Measurements from ENCODE around the gene EHD4. TPM values are rescaled to one million over a fixed set of nuclear protein-coding genes. Genes with fewer than 3 reads are reported as not detected.

EHD4 gene
- total RNA-seq, 1 donor from 2014 or later, result 30.2 TPM

DNA sequence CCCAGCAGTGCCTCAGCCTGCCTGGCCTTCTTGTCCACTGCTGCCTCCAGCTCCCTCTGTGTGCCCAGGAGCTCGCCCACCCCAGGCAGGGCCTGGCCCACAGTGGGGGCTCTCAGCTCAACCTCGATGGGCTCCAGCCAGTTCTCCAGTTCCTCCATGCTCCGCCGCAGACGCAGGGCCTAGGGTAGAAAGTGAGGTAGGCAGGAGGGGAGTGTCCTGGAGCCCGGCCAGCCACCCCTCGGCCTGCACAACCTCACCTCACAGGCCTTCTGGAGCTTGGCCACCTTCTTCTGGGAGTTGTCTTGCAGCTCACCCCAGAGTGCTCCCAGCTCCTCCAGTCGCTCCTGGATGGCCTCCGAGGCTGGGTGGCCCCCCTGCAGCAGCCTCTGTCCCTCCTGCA is 115.0 kb downstream of the EHD4 start:
- no peak for DNase-seq (ENCODE audit: low read depth)
- TF ChIP-seq CTCF (conservative IDR thresholded peaks at IDR 0.05; ENCODE audit: low read depth, low read length), result no peak
- H3K4me3 ChIP-seq (ENCODE audit: low read depth, low read length), result no peak overlapping the region

- no peak for TF ChIP-seq CTCF (conservative IDR thresholded peaks at IDR 0.05; ENCODE audit: low read depth, low read length)
- no peak for DNase-seq (ENCODE audit: low read depth)
- no peak overlapping the region for H3K4me3 ChIP-seq (ENCODE audit: low read depth, low read length)
These were observed 115.6 kb downstream of the EHD4 start for GRCh38 chr15:41856716-41857115.

DNA sequence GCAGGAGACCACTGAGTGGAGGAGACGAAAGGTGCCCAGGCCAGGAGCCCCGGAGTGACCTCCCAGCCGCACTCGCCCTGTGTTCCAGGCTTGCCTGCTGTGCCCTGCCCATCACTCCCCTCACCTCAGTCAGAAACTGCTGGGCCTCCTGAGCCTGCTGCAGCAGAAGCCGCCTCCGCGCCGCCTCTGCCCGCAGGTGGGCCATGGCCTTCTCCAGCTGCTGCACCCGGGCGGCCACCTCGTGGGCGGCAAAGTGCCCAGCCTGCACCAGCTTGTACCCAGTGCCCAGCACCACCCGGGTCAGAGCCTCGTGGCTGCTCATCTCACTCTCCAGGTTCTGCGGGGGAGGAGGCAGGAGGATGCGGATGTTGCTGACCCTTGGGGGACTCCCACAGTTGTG is 116.1 kb downstream of the EHD4 start:
- TF ChIP-seq CTCF (conservative IDR thresholded peaks at IDR 0.05; ENCODE audit: low read depth, low read length), result no peak
- DNase-seq (ENCODE audit: low read depth), result no peak
- no peak overlapping the region for H3K4me3 ChIP-seq (ENCODE audit: low read depth, low read length)

- H3K4me3 ChIP-seq (ENCODE audit: low read depth, low read length), result no peak overlapping the region
- TF ChIP-seq CTCF (conservative IDR thresholded peaks at IDR 0.05; ENCODE audit: low read depth, low read length), result no peak
- no peak for DNase-seq (ENCODE audit: low read depth)
These were observed 116.9 kb downstream of the EHD4 start for GRCh38 chr15:41855261-41855961.

DNA sequence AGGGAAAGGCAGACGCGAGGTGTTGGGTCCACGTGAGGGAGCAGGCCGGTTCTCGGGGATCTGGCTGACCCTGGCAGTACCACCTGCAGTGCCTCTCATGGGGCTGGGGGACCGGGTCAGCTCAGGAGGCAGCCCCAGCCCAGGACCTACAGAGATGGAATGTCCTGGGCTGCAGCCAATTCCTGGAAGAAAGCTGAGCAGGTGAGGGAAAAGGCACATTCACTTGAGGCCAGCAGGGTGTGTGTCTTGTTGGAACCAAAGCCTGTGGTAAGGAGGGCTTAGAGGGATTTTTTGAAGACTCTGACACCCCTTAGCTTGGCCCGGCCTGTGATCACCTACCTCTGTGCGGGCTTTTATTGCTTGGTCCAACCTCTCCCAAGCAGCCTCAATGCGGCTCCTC is 117.9 kb downstream of the EHD4 start:
- no peak for DNase-seq (ENCODE audit: low read depth)
- TF ChIP-seq CTCF (conservative IDR thresholded peaks at IDR 0.05; ENCODE audit: low read depth, low read length), result no peak
- H3K4me3 ChIP-seq (ENCODE audit: low read depth, low read length), result no peak overlapping the region

DNA sequence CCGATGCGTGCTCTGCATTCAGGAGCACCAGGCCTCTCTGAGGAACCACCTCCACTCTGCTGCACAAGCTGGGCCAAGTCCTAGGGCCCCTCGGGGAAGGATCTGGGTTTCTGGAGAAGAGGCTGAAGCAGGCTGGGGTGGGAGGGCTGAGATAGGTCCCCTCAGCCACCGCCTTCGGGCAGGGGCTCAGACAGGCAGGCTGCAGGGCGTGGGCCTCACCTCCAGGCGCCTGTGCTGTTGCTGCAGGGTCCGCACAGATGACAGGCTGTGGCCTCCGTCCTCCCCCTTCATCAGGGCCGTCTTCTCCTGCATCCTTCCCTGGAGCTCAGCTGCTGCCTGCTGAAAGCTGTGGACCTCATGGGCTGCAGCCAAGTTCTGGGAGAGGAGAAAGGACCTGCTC is 118.5 kb downstream of the EHD4 start:
- H3K4me3 ChIP-seq (ENCODE audit: low read depth, low read length), result no peak overlapping the region
- DNase-seq (ENCODE audit: low read depth), result no peak
- TF ChIP-seq CTCF (conservative IDR thresholded peaks at IDR 0.05; ENCODE audit: low read depth, low read length), result no peak

Measured in epithelial cell of proximal tubule (primary cell).